Activated CD4-positive, alpha-beta T cell treated with anti-CD3 and anti-CD28 coated beads for 36 hours (primary cell): ENCODE measurements around the gene BDH1. TPM values are rescaled to one million over a fixed set of nuclear protein-coding genes. Genes with fewer than 3 reads are reported as not detected.
"Not testable (repeated sequence)": the region's sequence is repeated elsewhere in the genome, so short reads cannot be mapped to it uniquely, and the experiment has no call there.

Experiments used
- ATAC-seq: fragments of 200-7000 bp; cut with Tn5 transposase; one replicate; pipeline ENCODE4 v1.10.0; 2021; ENCODE audit warnings: mild to moderate bottlenecking, moderate library complexity
- CTCF ChIA-PET: fragments of 350-600 bp; sonication (Branson Sonifier 250); formaldehyde crosslinking; loops from one replicate; lab custom pipeline; 2021; ENCODE audit warnings: antibody characterized with exemption; lab: Charles Lee
- POLR2A ChIA-PET: fragments of 350-600 bp; sonication (Branson Sonifier 250); formaldehyde crosslinking; loops from one replicate; lab custom pipeline; 2021; ENCODE audit warnings: antibody characterized with exemption, inconsistent platforms; lab: Charles Lee
- DNase-seq: peaks from one replicate; pipeline ENCODE4 v3.0.0-alpha.2; 2020
- H3K27ac Mint-ChIP-seq: one replicate; pipeline ENCODE4 v1.8.0; 2021; ENCODE audit warnings: mixed read lengths
- H3K27me3 Mint-ChIP-seq: one replicate; pipeline ENCODE4 v1.8.0; 2021; ENCODE audit warnings: mixed read lengths
- H3K36me3 Mint-ChIP-seq: one replicate; pipeline ENCODE4 v1.8.0; 2021; ENCODE audit warnings: low read depth, mixed read lengths
- H3K4me1 Mint-ChIP-seq: one replicate; pipeline ENCODE4 v1.8.0; 2021; ENCODE audit warnings: mixed read lengths
- H3K4me3 Mint-ChIP-seq: one replicate; pipeline ENCODE4 v1.8.0; 2021; ENCODE audit warnings: mild to moderate bottlenecking, moderate library complexity, mixed read lengths
- H3K9me3 Mint-ChIP-seq: one replicate; pipeline ENCODE4 v1.8.0; 2021; ENCODE audit warnings: low read depth, mixed read lengths
- intact Hi-C, 2 experiments: fragments of 100-400 bp; cut with DNase I in 1 of 2; cut with micrococcal nuclease in 1 of 2; formaldehyde crosslinking; loops; one replicate each; pipeline versions ENCODE4 v1.14.2 to v1.15.1; 2022 to 2024; cut with DNase I, micrococcal nuclease
- total RNA-seq, 2 experiments: library from RNA; stranded (reverse); gene quantifications; one replicate each; pipeline ENCODE4 v1.2.3, GENCODE V29; 2021

BDH1 gene
- total RNA-seq, 2 experiments from 2014 or later = 84.9 to 85.1 TPM

DNA sequence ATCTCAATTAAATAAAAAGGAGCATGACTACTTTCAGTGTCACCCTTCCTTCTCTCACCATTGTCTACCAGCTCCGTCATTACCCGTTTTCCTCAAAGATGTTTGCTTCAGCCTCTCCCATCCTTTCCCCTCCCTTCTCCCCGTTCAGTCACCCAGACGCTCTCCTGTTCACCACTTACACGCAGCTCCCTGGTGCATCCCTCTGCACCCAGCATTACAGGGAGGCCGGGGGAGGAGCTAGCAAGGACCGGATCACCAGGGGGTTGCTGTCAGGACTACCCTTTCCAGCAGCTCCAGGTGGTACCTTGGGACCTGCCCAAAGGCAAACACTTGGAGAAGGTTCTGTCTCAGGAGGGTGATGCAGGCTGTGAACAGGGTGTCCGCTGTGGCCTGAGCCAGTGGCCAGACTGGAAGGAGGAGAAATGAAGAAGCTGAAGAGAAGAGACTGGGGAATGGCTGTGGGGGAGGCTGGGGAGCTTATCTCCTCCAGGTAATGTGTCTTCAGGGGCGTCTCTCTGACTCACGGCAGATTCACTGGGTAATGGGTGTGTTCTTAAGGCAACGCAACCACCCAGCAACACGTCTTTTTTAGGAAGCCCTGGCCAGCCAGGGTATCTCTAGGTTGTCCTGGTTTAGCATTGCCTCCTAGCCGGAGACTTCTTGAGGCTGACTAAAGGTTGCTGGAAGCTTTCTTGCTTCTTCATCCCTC lies 21.8 kb upstream of the BDH1 start:
- Mint-ChIP-seq H3K4me3 (no peak overlapping the region), H3K27me3 (peaks cover 2% of the 10 kb centered on the region), H3K9me3 (no peaks in the 10 kb centered on the region), H3K27ac (no peak overlapping the region), H3K4me1 (no peaks in the 10 kb centered on the region), H3K36me3 (no peaks in the 10 kb centered on the region)
- ATAC-seq = no peak
- intact Hi-C loops = no loop called here
- CTCF ChIA-PET = interaction anchor here (0.6 to 1.3 kb wide), 4 partner anchors 18 to 356 kb away, joined by 3 to 7 read pairs (median 3); no protein-coding TSS in a partner anchor
- DNase-seq = no peak
- POLR2A ChIA-PET = no interaction called here

DNA sequence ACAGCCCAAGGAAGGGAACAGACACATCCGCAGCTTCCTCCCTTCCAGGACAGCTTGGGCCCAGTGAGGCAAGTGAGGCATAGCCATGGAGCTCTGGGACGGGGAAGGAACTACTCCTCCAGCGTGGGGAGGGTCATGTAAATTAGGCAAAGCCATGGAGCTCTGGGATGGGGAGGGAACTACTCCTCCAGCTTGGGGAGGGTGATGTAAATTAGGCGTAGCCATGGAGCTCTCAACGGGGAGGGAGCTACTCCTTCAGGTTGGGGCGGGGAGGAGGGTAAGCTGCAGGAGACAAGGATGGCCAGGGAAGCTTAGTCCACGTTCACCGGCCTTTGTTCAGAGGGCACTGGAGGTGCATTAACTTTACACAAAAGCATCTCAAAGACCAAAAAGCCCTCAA lies 21.1 kb upstream of the BDH1 start:
- POLR2A ChIA-PET = no interaction called here
- peaks cover 2% of the 10 kb centered on the region for H3K27me3 Mint-ChIP-seq
- H3K27ac Mint-ChIP-seq = no peak overlapping the region
- CTCF ChIA-PET = interaction anchor here (1.0 kb wide), 1 partner anchor 21 kb away, joined by 3 read pairs; no protein-coding TSS in a partner anchor
- no peaks in the 10 kb centered on the region for H3K36me3 Mint-ChIP-seq
- no peaks in the 10 kb centered on the region for H3K9me3 Mint-ChIP-seq
- no peak for DNase-seq
- intact Hi-C loops = no loop called here
- H3K4me1 Mint-ChIP-seq = no peaks in the 10 kb centered on the region
- H3K4me3 Mint-ChIP-seq = no peak overlapping the region
- no peak for ATAC-seq

DNA sequence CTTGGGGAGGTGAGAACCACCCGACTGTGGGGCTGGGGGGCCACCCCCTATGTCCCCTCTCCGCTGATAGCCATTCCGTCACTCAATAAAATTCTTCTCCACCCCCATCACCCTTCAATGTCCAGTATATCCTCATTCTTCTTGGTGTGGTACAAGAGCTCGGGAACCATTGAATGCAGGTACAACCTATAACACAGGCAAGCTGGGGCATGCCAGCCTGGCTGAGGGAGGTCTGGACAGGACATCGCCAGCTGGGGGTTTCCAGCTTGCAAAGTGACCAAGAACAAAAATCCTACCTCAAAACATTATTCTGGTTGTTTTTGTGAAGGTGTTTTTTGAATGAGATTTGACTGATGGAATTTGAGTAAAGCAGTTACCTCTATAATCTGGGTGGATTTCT lies 19.6 kb upstream of the BDH1 start:
- H3K9me3 Mint-ChIP-seq = peaks cover 6% of the 10 kb centered on the region
- intact Hi-C loops = no loop called here
- ChIA-PET POLR2A (no interaction called here), CTCF (interaction anchor here (0.6 to 1.3 kb wide), 3 partner anchors 25 to 572 kb away, joined by 3 to 5 read pairs (median 3); no protein-coding TSS in a partner anchor)
- H3K27me3 Mint-ChIP-seq = peaks cover 2% of the 10 kb centered on the region
- no peak for ATAC-seq
- DNase-seq = no peak
- no peak overlapping the region for H3K27ac Mint-ChIP-seq
- no peaks in the 10 kb centered on the region for H3K4me1 Mint-ChIP-seq
- H3K36me3 Mint-ChIP-seq = no peaks in the 10 kb centered on the region
- no peak overlapping the region for H3K4me3 Mint-ChIP-seq

DNA sequence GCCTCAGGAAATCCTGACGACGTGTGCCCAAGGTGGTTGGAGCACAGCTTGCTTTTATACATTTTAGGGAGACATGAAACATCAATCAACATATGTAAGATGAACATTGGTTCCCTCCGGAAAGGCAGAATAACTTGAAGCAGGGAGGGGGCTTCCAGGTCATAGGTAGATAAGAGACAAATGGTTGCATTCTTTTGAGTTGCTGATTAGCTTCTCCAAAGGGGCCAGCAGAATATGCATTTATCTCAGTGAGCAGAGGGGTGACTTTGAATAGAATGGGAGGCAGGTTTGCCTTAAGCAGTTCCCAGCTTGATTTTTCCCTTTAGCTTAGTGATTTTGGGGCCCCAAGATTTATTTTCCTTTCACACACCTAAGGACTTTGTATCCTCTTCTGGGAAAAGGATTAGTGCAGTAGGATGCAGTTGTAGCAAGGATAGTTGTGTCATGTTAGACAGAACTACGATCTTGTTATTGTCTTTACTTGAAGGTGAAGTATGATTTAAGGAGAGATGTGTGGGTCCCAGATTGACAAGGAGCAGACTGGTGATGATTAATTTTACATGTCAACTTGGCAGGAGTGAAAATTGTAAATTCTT lies 18.7 kb upstream of the BDH1 start:
- H3K27me3 Mint-ChIP-seq, H3K4me1 Mint-ChIP-seq, H3K27ac Mint-ChIP-seq, H3K36me3 Mint-ChIP-seq, ATAC-seq, intact Hi-C loops, DNase-seq, POLR2A ChIA-PET, H3K4me3 Mint-ChIP-seq: not testable (repeated sequence)
- CTCF ChIA-PET = interaction anchor here (1.3 kb wide), 1 partner anchor 25 kb away, joined by 5 read pairs; no protein-coding TSS in a partner anchor
- H3K9me3 Mint-ChIP-seq = peaks cover 13% of the 10 kb centered on the region

DNA sequence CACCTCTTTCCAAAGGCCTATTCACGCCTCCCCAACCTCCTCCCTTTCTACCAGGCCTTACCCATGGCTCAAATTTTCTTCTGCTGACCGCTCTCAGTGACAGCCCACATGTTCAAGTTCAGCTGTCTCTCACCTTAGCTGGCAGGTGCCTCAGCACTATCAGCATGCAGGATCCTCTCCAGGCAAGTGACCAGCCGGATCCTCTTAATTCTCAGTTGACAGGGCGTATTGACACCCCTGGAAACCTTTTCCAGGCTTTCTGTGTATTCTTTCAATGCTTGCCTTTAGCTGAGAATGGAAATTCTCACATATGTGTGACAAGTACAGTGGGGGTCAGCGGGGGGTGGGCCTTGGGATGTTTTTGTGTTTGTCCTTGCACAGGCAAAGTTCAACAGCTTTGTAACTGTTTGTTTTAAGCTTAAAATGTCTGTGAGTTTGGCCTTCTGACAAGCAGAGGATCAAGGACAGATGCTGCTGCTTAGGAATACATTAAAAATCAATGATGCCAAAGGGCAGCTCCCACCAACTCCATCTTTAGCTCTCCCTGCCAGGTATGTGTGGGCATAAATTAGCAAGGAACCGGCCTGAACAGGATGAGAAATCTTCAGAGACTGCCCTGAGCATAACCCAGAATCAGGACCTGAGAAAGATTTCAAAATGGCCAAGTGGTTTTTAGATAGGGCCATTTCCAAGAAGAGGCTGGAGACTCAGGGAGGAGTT lies 17.4 kb upstream of the BDH1 start:
- no peak overlapping the region for H3K27ac Mint-ChIP-seq
- H3K9me3 Mint-ChIP-seq = peaks cover 15% of the 10 kb centered on the region
- intact Hi-C loops = no loop called here
- H3K4me1 Mint-ChIP-seq = no peaks in the 10 kb centered on the region
- no peak overlapping the region for H3K4me3 Mint-ChIP-seq
- peaks cover 7% of the 10 kb centered on the region for H3K36me3 Mint-ChIP-seq
- ChIA-PET POLR2A (no interaction called here), CTCF (interaction anchor here (1.6 kb wide), 1 partner anchor 26 kb away, joined by 7 read pairs; no protein-coding TSS in a partner anchor)
- no peak for DNase-seq
- peaks cover 14% of the 10 kb centered on the region for H3K27me3 Mint-ChIP-seq
- no peak for ATAC-seq

DNA sequence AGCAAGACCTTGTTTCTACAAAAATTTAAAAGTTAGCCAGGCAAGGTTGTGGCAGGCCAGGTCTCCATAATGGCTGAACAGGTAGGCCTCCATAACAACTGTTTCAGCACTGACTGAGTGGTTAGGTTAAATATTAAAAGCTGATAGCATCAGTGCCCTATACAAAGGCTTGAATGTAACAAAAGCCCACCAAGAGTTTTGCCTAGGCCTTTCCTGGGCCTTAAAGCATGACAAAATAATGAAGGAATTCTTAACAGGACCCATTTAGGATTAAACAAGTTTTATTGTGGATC lies 16.1 kb upstream of the BDH1 start:
- peaks cover 19% of the 10 kb centered on the region for H3K27me3 Mint-ChIP-seq
- H3K36me3 Mint-ChIP-seq, ATAC-seq, H3K27ac Mint-ChIP-seq, H3K4me3 Mint-ChIP-seq, intact Hi-C loops, DNase-seq, H3K4me1 Mint-ChIP-seq, POLR2A ChIA-PET: not testable (repeated sequence)
- H3K9me3 Mint-ChIP-seq = peaks cover 15% of the 10 kb centered on the region
- CTCF ChIA-PET = interaction anchor here (0.8 kb wide), 1 partner anchor 13 kb away, joined by 4 read pairs; no protein-coding TSS in a partner anchor

DNA sequence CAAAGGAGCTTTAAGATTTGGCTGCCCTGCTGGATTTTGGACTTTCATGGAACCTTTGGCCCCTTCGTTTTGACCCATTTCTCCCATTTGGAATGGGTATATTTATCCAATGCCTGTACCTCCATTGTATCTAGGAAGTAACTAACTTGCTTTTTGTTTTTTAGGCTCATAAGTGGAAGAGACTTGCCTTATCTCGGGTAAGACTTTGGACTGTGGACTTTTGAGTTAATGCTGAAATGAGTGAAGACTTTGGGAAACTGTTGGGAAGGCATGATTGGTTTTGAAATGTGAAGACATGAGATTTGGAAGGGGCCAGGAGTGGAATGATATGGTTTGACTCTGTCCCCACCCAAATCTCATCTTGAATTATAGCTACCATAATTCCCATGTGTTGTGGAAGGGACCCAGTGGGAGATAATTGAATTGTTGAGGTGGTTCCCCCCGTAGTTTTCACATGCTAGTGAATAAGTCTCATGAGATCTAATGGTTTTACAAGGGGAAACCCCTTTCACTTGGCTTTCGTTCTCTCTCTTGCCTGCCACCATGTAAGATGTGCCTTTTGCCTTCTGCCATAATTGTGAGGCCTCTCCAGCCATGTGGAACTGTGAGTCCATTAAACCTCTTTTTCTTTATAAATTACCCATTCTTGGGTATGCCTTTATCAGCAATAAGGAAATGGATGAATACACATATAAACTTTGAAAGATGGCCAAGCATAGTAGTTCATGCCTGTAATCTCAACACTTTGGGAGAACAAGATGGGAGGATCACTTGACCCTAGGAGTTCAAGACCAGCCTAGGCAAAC lies 15.5 kb upstream of the BDH1 start:
- ATAC-seq, H3K27ac Mint-ChIP-seq, DNase-seq, intact Hi-C loops, H3K4me3 Mint-ChIP-seq, H3K36me3 Mint-ChIP-seq, H3K4me1 Mint-ChIP-seq, POLR2A ChIA-PET: not testable (repeated sequence)
- CTCF ChIA-PET = interaction anchor here (0.8 kb wide), 1 partner anchor 13 kb away, joined by 4 read pairs; no protein-coding TSS in a partner anchor
- H3K27me3 Mint-ChIP-seq = peaks cover 19% of the 10 kb centered on the region
- H3K9me3 Mint-ChIP-seq = peaks cover 15% of the 10 kb centered on the region

DNA sequence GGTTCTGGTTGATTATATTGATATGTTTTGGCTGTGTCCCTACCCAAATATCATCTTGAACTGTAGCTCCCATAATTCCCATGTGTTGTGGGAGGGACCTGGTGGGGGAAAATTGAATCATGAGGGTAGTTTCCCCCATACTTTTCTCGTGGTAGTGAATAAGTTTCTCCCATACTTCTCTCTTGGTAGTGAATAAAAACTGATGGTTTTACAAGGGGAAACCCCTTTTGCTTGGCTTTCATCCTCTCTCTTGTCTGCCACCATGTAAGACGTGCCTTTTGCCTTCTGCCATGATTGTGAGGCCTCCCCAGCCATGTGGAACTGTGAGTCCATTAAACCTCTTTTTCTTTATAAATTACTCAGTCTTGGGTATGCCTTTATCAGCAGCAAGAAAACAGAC lies 13.7 kb upstream of the BDH1 start:
- intact Hi-C loops, DNase-seq, H3K4me1 Mint-ChIP-seq, H3K27ac Mint-ChIP-seq, H3K4me3 Mint-ChIP-seq, H3K36me3 Mint-ChIP-seq, POLR2A ChIA-PET, CTCF ChIA-PET, ATAC-seq: not testable (repeated sequence)
- Mint-ChIP-seq H3K27me3 (peaks cover 19% of the 10 kb centered on the region), H3K9me3 (peaks cover 16% of the 10 kb centered on the region)

DNA sequence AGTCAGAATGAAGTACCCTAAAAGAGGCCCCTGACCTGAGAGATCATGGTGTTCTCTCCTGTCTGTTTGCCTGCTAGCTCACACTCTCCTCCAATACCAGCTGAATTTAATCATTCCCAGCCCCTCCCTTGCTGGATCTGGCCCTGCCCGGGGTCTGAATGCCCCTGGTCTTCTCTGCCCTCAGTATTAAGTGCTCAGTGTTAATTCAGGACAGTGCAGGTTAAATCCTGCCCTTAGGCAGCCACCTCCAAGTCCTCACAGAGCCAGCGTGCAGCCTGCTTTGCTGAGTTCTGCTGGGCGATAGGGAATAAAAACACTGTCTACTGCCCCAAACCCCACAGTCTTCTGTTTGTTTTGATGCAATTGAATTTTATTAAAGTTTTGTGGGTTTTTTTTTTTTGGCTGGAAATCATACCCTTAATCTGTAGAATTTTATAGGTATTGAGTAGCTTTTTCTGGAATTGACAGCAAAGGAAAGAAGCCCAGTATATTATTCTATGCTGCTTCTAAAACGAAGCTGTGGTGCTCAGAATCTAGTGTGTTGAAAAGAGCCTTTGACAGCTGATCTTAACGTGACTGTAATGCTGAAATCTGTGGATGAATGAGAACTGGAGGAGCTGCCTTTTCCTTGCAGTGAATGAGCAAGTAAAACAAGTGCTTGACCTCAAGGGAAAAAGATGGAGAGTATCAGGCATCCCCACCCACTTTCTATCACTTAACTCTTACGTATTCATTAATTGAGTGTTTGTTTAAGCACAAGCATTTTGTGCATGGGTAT lies 12.3 kb upstream of the BDH1 start:
- intact Hi-C loops = no loop called here
- no peak for DNase-seq
- ATAC-seq = no peak
- ChIA-PET CTCF (no interaction called here), POLR2A (no interaction called here)
- Mint-ChIP-seq H3K27ac (no peak overlapping the region), H3K4me3 (no peak overlapping the region), H3K36me3 (peaks cover 9% of the 10 kb centered on the region), H3K9me3 (peaks cover 19% of the 10 kb centered on the region), H3K4me1 (no peaks in the 10 kb centered on the region), H3K27me3 (peaks cover 17% of the 10 kb centered on the region)

DNA sequence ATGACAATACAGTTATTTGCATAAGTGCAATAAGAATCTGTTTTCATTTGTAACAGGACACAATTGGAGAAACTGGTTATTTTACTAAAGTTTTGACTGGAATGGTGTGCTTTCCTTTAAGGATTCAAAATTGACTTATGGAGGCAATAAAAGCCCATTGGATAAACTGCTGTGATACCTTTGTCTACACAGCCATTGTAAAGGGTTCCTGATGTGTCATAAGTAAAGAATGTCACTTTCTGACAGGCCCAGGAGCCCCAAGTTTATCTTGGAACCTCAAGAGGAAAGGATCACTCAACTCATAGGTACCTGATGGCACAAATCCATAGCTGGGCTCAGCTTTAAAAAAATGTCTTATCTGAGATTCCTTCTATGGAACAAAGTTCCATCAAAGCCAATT lies 10.4 kb upstream of the BDH1 start:
- not testable (repeated sequence) for H3K36me3 Mint-ChIP-seq

More for the DNA sequence above, 10.4 kb upstream of the BDH1 start:
- DNase-seq, intact Hi-C loops, ATAC-seq, H3K27ac Mint-ChIP-seq, H3K4me1 Mint-ChIP-seq, POLR2A ChIA-PET, H3K4me3 Mint-ChIP-seq: not testable (repeated sequence)
- CTCF ChIA-PET = interaction anchor here (0.5 kb wide), 1 partner anchor 10 kb away, joined by 5 read pairs; the partner anchor contains the start of gene BDH1
- H3K9me3 Mint-ChIP-seq = peaks cover 15% of the 10 kb centered on the region
- peaks cover 19% of the 10 kb centered on the region for H3K27me3 Mint-ChIP-seq
